ENCODE results near the gene EBP. TPM values are rescaled to one million over a fixed set of nuclear protein-coding genes. Genes with fewer than 3 reads are reported as not detected.

The EBP gene
- total and polyA plus RNA-seq, 9 donors: 15.4 to 117 (median 26.6) TPM

GRCh38 chrX:48480583-48480982 lies 41.0 kb upstream of the EBP start:
- intact Hi-C loops (cut with DNase I): no loop called here
- H3K4me3 ChIP-seq: no peak overlapping the region
- no peak overlapping the region for H3K27ac ChIP-seq
- no peaks in the 10 kb centered on the region for H3K4me1 ChIP-seq (ENCODE audit: insufficient read depth)
- no peaks in the 10 kb centered on the region for H3K27me3 ChIP-seq
- no peaks in the 10 kb centered on the region for H3K9me3 ChIP-seq
- WGBS, 3 donors: 76 to 81% (median 78%) methylated on average over 3 of the region's 3 CpGs
- TF ChIP-seq EP300 (IDR thresholded peaks at IDR 0.05) (no peak), POLR2A (IDR thresholded peaks at IDR 0.05) (no peak)
- TF ChIP-seq, protein P1, sequence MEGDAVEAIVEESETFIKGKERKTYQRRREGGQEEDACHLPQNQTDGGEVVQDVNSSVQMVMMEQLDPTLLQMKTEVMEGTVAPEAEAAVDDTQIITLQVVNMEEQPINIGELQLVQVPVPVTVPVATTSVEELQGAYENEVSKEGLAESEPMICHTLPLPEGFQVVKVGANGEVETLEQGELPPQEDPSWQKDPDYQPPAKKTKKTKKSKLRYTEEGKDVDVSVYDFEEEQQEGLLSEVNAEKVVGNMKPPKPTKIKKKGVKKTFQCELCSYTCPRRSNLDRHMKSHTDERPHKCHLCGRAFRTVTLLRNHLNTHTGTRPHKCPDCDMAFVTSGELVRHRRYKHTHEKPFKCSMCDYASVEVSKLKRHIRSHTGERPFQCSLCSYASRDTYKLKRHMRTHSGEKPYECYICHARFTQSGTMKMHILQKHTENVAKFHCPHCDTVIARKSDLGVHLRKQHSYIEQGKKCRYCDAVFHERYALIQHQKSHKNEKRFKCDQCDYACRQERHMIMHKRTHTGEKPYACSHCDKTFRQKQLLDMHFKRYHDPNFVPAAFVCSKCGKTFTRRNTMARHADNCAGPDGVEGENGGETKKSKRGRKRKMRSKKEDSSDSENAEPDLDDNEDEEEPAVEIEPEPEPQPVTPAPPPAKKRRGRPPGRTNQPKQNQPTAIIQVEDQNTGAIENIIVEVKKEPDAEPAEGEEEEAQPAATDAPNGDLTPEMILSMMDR (IDR thresholded peaks at IDR 0.05): no peak
- H3K36me3 ChIP-seq: no peaks in the 10 kb centered on the region
- DNase-seq: no peak

DNA sequence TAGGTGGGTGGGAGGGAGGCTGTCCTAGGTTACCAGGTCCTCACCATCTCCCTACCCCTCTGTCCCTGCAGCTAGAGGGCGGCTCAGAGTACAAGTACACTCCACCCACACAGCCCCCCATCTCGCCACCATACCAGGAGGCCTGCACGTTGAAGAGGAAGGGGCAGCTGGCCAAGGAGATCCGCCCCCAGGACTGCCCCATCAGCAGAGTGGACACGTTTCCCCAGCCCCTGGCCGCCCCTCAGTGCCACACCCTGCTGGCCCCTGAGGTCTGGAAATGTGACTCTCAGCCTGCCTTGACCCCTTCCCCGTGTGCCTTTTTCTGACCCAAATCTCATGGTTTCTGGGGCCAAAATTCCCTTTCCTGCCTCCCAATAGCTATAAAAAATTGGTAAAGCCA lies 39.1 kb upstream of the EBP start:
- Histone ChIP-seq H3K27ac (no peak overlapping the region), H3K36me3 (no peaks in the 10 kb centered on the region), H3K27me3 (no peaks in the 10 kb centered on the region), H3K9me3 (no peaks in the 10 kb centered on the region), H3K4me3 (no peak overlapping the region), H3K4me1 (ENCODE audit: insufficient read depth) (no peaks in the 10 kb centered on the region)
- intact Hi-C loops (cut with DNase I): no loop called here
- no peak for DNase-seq
- TF ChIP-seq EP300 (IDR thresholded peaks at IDR 0.05) (no peak), POLR2A (IDR thresholded peaks at IDR 0.05) (no peak)
- TF ChIP-seq, protein P1 (IDR thresholded peaks at IDR 0.05): no peak
- WGBS, 3 donors: 57 to 61% (median 58%) methylated on average over 7 of the region's 7 CpGs

- DNase-seq: no peak
- H3K27ac ChIP-seq: no peak overlapping the region
- WGBS, 3 donors: 77 to 82% (median 80%) methylated on average over 10 of the region's 10 CpGs
- intact Hi-C loops (cut with DNase I): no loop called here
- no peak overlapping the region for H3K4me3 ChIP-seq
- H3K4me1 ChIP-seq (ENCODE audit: insufficient read depth): no peaks in the 10 kb centered on the region
- TF ChIP-seq EP300 (IDR thresholded peaks at IDR 0.05) (no peak), POLR2A (IDR thresholded peaks at IDR 0.05) (no peak)
- TF ChIP-seq, protein P1 (IDR thresholded peaks at IDR 0.05): no peak
- no peaks in the 10 kb centered on the region for H3K27me3 ChIP-seq
- H3K9me3 ChIP-seq: no peaks in the 10 kb centered on the region
- no peaks in the 10 kb centered on the region for H3K36me3 ChIP-seq
Measured at GRCh38 chrX:48487362-48487798, 34.2 kb upstream of the EBP start.

DNA sequence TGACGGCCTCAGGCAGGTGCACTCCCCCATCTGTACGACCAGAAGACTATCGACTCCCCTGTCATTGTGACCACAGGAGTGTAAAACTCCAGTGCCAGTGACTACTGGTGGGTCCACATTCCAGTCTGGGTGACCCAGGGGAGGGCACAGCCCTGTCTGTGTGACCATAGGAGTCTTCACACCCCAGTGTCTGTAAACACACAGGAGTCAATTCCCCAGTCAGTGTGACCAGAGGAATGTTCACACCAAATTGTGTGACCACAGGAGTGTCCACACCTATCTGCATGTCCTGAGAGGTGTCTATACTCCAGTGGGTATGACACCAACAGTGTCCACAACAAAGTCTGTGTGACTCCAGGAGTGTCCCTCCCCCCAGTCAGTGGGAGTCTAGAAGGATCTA lies 33.6 kb upstream of the EBP start:
- WGBS, 3 donors: 69 to 73% (median 72%) methylated on average over 3 of the region's 3 CpGs

More for the DNA sequence above, 33.6 kb upstream of the EBP start:
- H3K27me3 ChIP-seq: no peaks in the 10 kb centered on the region
- intact Hi-C loops (cut with DNase I): no loop called here
- TF ChIP-seq POLR2A (IDR thresholded peaks at IDR 0.05) (no peak), EP300 (IDR thresholded peaks at IDR 0.05) (no peak)
- TF ChIP-seq, protein P1 (IDR thresholded peaks at IDR 0.05): no peak
- DNase-seq: no peak
- no peaks in the 10 kb centered on the region for H3K9me3 ChIP-seq
- no peaks in the 10 kb centered on the region for H3K36me3 ChIP-seq
- no peak overlapping the region for H3K4me3 ChIP-seq
- no peak overlapping the region for H3K27ac ChIP-seq
- H3K4me1 ChIP-seq (ENCODE audit: insufficient read depth): no peaks in the 10 kb centered on the region
